Nephron progenitor cell (in vitro differentiated cells): ENCODE data around the gene SMIM43.

ENCODE experiments used
- DNase-seq: peaks from one replicate; pipeline ENCODE4 v3.0.0; 2021
- H3K27ac Mint-ChIP-seq: 2 replicates; pipeline ENCODE4 v1.8.0; 2021; ENCODE audit warnings: mild to moderate bottlenecking, moderate library complexity, mixed read lengths
- H3K27me3 Mint-ChIP-seq: 2 replicates; pipeline ENCODE4 v1.8.0; 2021; ENCODE audit warnings: mild to moderate bottlenecking, low read depth, mixed read lengths; ENCODE audit not compliant: poor library complexity
- H3K36me3 Mint-ChIP-seq: 2 replicates; pipeline ENCODE4 v1.8.0; 2021; ENCODE audit warnings: low read depth, mixed read lengths
- H3K4me1 Mint-ChIP-seq: 2 replicates; pipeline ENCODE4 v1.8.0; 2021; ENCODE audit warnings: mixed read lengths
- H3K4me3 Mint-ChIP-seq: 2 replicates; pipeline ENCODE4 v1.8.0; 2021; ENCODE audit warnings: mild to moderate bottlenecking, moderate library complexity, mixed read lengths
- H3K9me3 Mint-ChIP-seq: 2 replicates; pipeline ENCODE4 v1.8.0; 2021; ENCODE audit warnings: mild to moderate bottlenecking, moderate library complexity, mixed read lengths
- CTCF ChIP-seq: fragments of 200-600 bp; sonication (generic); IDR thresholded peaks from 2 replicates; pipeline ENCODE4 v1.5.0; 2021; ENCODE audit warnings: antibody characterized with exemption

Gene SMIM43

GRCh38 chr4:121789455-121789854 is 24.5 kb upstream of the SMIM43 start:
- TF ChIP-seq CTCF: no peak
- Mint-ChIP-seq H3K27me3 (peaks cover 19% of the 10 kb centered on the region), H3K4me3 (no peak overlapping the region), H3K27ac (no peak overlapping the region), H3K36me3 (no peaks in the 10 kb centered on the region), H3K4me1 (no peaks in the 10 kb centered on the region), H3K9me3 (no peaks in the 10 kb centered on the region)
- DNase-seq: no peak

GRCh38 chr4:121788896-121789295 is 23.9 kb upstream of the SMIM43 start:
- Mint-ChIP-seq H3K4me1 (no peaks in the 10 kb centered on the region), H3K9me3 (no peaks in the 10 kb centered on the region), H3K4me3 (no peak overlapping the region), H3K27me3 (peaks cover 20% of the 10 kb centered on the region), H3K27ac (no peak overlapping the region), H3K36me3 (no peaks in the 10 kb centered on the region)
- TF ChIP-seq CTCF: no peak
- no peak for DNase-seq

- no peak for TF ChIP-seq CTCF
- Mint-ChIP-seq H3K36me3 (no peaks in the 10 kb centered on the region), H3K4me3 (no peak overlapping the region), H3K27me3 (peaks cover 22% of the 10 kb centered on the region), H3K9me3 (no peaks in the 10 kb centered on the region), H3K4me1 (no peaks in the 10 kb centered on the region), H3K27ac (no peak overlapping the region)
- DNase-seq: no peak
Observed at GRCh38 chr4:121786221-121786620, 21.3 kb upstream of the SMIM43 start.

DNA sequence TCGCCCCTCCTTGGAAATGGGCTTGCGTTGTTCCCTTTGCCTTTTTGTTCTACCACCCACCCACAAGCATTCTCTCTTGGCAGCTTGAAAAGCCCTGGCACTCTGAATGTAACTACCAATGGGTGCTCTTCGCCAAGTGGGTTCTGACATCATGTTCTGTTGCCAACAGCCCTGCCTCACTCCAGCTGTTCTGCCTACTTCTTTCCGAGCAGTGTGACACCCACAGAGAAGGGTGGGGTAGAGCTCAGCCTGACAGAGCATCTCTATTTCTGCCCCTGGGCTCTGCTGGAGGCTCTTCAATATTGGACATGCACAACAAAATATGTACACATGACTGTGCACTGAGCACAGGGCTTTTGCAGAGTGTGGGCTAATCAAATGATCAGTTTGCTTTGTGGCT is 20.5 kb upstream of the SMIM43 start:
- Mint-ChIP-seq H3K27ac (no peak overlapping the region), H3K9me3 (no peaks in the 10 kb centered on the region), H3K27me3 (peaks cover 25% of the 10 kb centered on the region), H3K36me3 (no peaks in the 10 kb centered on the region), H3K4me1 (no peaks in the 10 kb centered on the region), H3K4me3 (no peak overlapping the region)
- DNase-seq: no peak
- TF ChIP-seq CTCF: no peak

DNA sequence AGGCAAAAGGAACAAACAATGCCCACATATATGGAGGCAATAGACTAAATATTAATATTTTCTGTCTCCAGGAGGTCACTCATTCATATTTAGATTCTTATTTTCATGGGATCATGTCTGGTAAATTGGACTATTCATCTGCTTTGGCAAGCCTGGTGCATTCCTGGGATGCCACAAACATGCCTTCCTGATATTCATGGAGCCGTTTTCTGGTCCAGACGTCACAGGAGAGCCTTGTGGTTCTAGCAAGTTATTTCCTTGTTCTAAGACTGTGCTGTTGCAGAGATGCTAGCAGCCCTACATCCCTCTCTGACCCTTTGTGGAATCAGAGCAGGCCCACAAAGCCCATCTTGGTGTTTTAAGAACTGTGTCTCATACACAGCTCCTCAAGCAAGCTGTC is 20.0 kb upstream of the SMIM43 start:
- H3K4me3 Mint-ChIP-seq: no peak overlapping the region
- no peaks in the 10 kb centered on the region for H3K36me3 Mint-ChIP-seq
- no peaks in the 10 kb centered on the region for H3K4me1 Mint-ChIP-seq
- TF ChIP-seq CTCF: no peak
- H3K27me3 Mint-ChIP-seq: peaks cover 24% of the 10 kb centered on the region
- H3K9me3 Mint-ChIP-seq: no peaks in the 10 kb centered on the region
- no peak for DNase-seq
- no peak overlapping the region for H3K27ac Mint-ChIP-seq

GRCh38 chr4:121784401-121784800 is 19.4 kb upstream of the SMIM43 start:
- H3K27ac Mint-ChIP-seq: no peak overlapping the region
- DNase-seq: no peak
- H3K27me3 Mint-ChIP-seq: peaks cover 24% of the 10 kb centered on the region
- TF ChIP-seq CTCF: no peak
- no peaks in the 10 kb centered on the region for H3K9me3 Mint-ChIP-seq
- H3K36me3 Mint-ChIP-seq: no peaks in the 10 kb centered on the region
- H3K4me1 Mint-ChIP-seq: no peaks in the 10 kb centered on the region
- no peak overlapping the region for H3K4me3 Mint-ChIP-seq
